T-cell (primary cell): ENCODE data around the gene SORBS1. TPM values are rescaled to one million over a fixed set of nuclear protein-coding genes. Genes with fewer than 3 reads are reported as not detected.
A peak's percentile ranks its signal among the peaks of the same experiment; 100 is the strongest.

Experiments
- ATAC-seq, 4 experiments: fragments of 200-7000 bp in 3 of 4; fragments of 150-1000 bp in 1 of 4; cut with Tn5 transposase; replicated peaks in 1 of 4; 1 replicate in 3 of 4; 2 replicates in 1 of 4; pipeline ENCODE4 v1.10.0; 2021; ENCODE audit warnings: moderate library complexity in 3 of 4, mild to moderate bottlenecking in 2 of 4, moderate number of reproducible peaks in 1 of 4
- CTCF ChIA-PET, 2 donors: fragments of 300-600 bp; sonication (Branson Sonifier 250); formaldehyde crosslinking; loops; one replicate each; lab custom pipeline; 2022; ENCODE audit warnings: antibody characterized with exemption in 2 of 2; lab: Charles Lee
- POLR2A ChIA-PET, 2 donors: fragments of 300-600 bp; sonication (Branson Sonifier 250); formaldehyde crosslinking; loops; one replicate each; lab custom pipeline; 2022; ENCODE audit warnings: antibody characterized with exemption in 2 of 2; lab: Charles Lee
- DNase-seq, 35 experiments: peaks; one replicate each; pipeline versions ENCODE4 v3.0.0 to v3.0.0-alpha.2; 2013 to 2023
- H3K27ac ChIP-seq: one replicate; pipeline ENCODE4 v1.5.1; 2013; ENCODE audit warnings: low read length
- H3K27me3 ChIP-seq, 2 experiments: replicated peaks in 1 of 2; 1 replicate in 1 of 2; 2 replicates in 1 of 2; pipeline versions ENCODE4 v1.6.1 to v1.7.0; 2013; ENCODE audit warnings: low read length in 1 of 2, mixed read lengths in 1 of 2; ENCODE audit not compliant: control insufficient read depth in 2 of 2, insufficient read depth in 2 of 2; ENCODE audit errors: extremely low read depth in 1 of 2
- H3K36me3 ChIP-seq, 2 donors: 1 replicate in 1 of 2; 2 replicates in 1 of 2; pipeline versions ENCODE4 v1.6.1 to v1.7.0; 2013; ENCODE audit warnings: low read length in 1 of 2; ENCODE audit not compliant: control insufficient read depth in 2 of 2, insufficient read depth in 1 of 2; ENCODE audit errors: extremely low read depth in 1 of 2
- H3K4me1 ChIP-seq, 2 experiments: 1 replicate in 1 of 2; 2 replicates in 1 of 2; pipeline versions ENCODE4 v1.6.1 to v1.7.0; 2013; ENCODE audit warnings: low read length in 2 of 2, mixed read lengths in 1 of 2; ENCODE audit not compliant: insufficient read depth in 2 of 2, control insufficient read depth in 1 of 2; ENCODE audit errors: extremely low read depth in 1 of 2
- H3K4me3 ChIP-seq, 2 donors: 1 replicate in 1 of 2; 2 replicates in 1 of 2; pipeline versions ENCODE4 v1.5.1 to v1.7.0; 2013; ENCODE audit warnings: mild to moderate bottlenecking in 2 of 2, low read length in 1 of 2, moderate library complexity in 1 of 2; ENCODE audit not compliant: control insufficient read depth in 1 of 2; ENCODE audit errors: extremely low read depth in 1 of 2
- H3K9me3 ChIP-seq: 2 replicates; pipeline ENCODE4 v1.7.0; 2013
- H3K27ac Mint-ChIP-seq, 2 donors: one replicate each; pipeline ENCODE4 v1.8.0; 2020 to 2021; ENCODE audit warnings: mild to moderate bottlenecking in 2 of 2, mixed read lengths in 2 of 2
- H3K27me3 Mint-ChIP-seq, 2 donors: one replicate each; pipeline ENCODE4 v1.8.0; 2021 to 2022; ENCODE audit warnings: mixed read lengths in 2 of 2
- H3K36me3 Mint-ChIP-seq: one replicate; pipeline ENCODE4 v1.8.0; 2021; ENCODE audit warnings: mixed read lengths
- H3K4me1 Mint-ChIP-seq, 3 donors: one replicate each; pipeline ENCODE4 v1.8.0; 2020 to 2022; ENCODE audit warnings: mixed read lengths in 3 of 3, mild to moderate bottlenecking in 1 of 3
- H3K4me3 Mint-ChIP-seq, 3 donors: one replicate each; pipeline ENCODE4 v1.8.0; 2020 to 2022; ENCODE audit warnings: mild to moderate bottlenecking in 3 of 3, mixed read lengths in 3 of 3, moderate library complexity in 3 of 3
- H3K9me3 Mint-ChIP-seq, 3 donors: one replicate each; pipeline ENCODE4 v1.8.0; 2020 to 2022; ENCODE audit warnings: mixed read lengths in 3 of 3
- WGBS: methylation state at CpG from one replicate; pipeline ENCODE4 v1.1.5; 2013; ENCODE audit warnings: missing lambda C conversion rate; ENCODE audit not compliant: insufficient coverage; 5-methylcytosine and 5-hydroxymethylcytosine counted together
- total RNA-seq, 35 experiments: library from RNA in 6 of 35; stranded (reverse) in 6 of 35; fragments of 120-200 nt in 1 of 35; gene quantifications; one replicate each; pipeline versions ENCODE4 v1.2.1 to v1.2.4 and lab custom pipeline; 2013 to 2026

The SORBS1 gene
- total RNA-seq, 5 donors from 2014 or later (not counting 1 experiment from before 2014, with no cell fraction given), result 0.98 to 2.4 (median 1.8) TPM

- Histone ChIP-seq H3K36me3 (no peaks in the 10 kb centered on the region), H3K9me3 (no peaks in the 10 kb centered on the region), H3K27me3 (peaks cover 0 to 3% of the 10 kb centered on the region in 2 experiments), H3K4me1 (no peaks in the 10 kb centered on the region), H3K4me3 (no peak overlapping the region), H3K27ac (no peak overlapping the region)
- DNase-seq, result no peak
- Mint-ChIP-seq H3K4me3 (no peak overlapping the region), H3K36me3 (no peaks in the 10 kb centered on the region), H3K27me3 (peaks cover 10 to 14% of the 10 kb centered on the region in 2 donors), H3K4me1 (no peaks in the 10 kb centered on the region), H3K9me3 (no peaks in the 10 kb centered on the region), H3K27ac (no peak overlapping the region)
- ChIA-PET CTCF (no interaction called here), POLR2A (no interaction called here)
- no peak for ATAC-seq
These were observed 8.2 kb upstream of the SORBS1 start for GRCh38 chr10:95569368-95569767.

GRCh38 chr10:95567903-95568630 lies 6.9 kb upstream of the SORBS1 start:
- H3K27ac Mint-ChIP-seq, result no peak overlapping the region
- ATAC-seq (no peak), DNase-seq (no peak)
- Histone ChIP-seq H3K27ac (no peak overlapping the region), H3K4me1 (no peaks in the 10 kb centered on the region), H3K9me3 (no peaks in the 10 kb centered on the region), H3K4me3 (no peak overlapping the region), H3K27me3 (peaks cover 0 to 3% of the 10 kb centered on the region in 2 experiments), H3K36me3 (no peaks in the 10 kb centered on the region)
- 56% methylated on average over 2 of the region's 5 CpGs for WGBS
- CTCF ChIA-PET, result no interaction called here
- H3K27me3 Mint-ChIP-seq, result peaks cover 0 to 5% of the 10 kb centered on the region in 2 donors
- H3K36me3 Mint-ChIP-seq, result no peaks in the 10 kb centered on the region
- no peaks in the 10 kb centered on the region for H3K4me1 Mint-ChIP-seq
- no peaks in the 10 kb centered on the region for H3K9me3 Mint-ChIP-seq
- POLR2A ChIA-PET, result no interaction called here
- no peak overlapping the region for H3K4me3 Mint-ChIP-seq

- no peaks in the 10 kb centered on the region for H3K36me3 Mint-ChIP-seq
- peaks cover 0 to 7% (median 4%) of the 10 kb centered on the region in 3 donors for H3K4me1 Mint-ChIP-seq
- no peak overlapping the region for H3K4me3 Mint-ChIP-seq
- no peak overlapping the region for H3K27ac Mint-ChIP-seq
- Histone ChIP-seq H3K9me3 (no peaks in the 10 kb centered on the region), H3K27ac (no peak overlapping the region), H3K4me1 (peaks cover 0 to 9% of the 10 kb centered on the region in 2 experiments), H3K36me3 (no peaks in the 10 kb centered on the region), H3K27me3 (no peaks in the 10 kb centered on the region), H3K4me3 (no peak overlapping the region)
- WGBS, result 95% methylated on average over 3 of the region's 6 CpGs
- no peaks in the 10 kb centered on the region for H3K27me3 Mint-ChIP-seq
- DNase-seq (no peak), ATAC-seq (no peak)
- ChIA-PET CTCF (no interaction called here), POLR2A (no interaction called here)
- no peaks in the 10 kb centered on the region for H3K9me3 Mint-ChIP-seq
These were observed 5.0 kb upstream of the SORBS1 start for GRCh38 chr10:95566136-95566535.

DNA sequence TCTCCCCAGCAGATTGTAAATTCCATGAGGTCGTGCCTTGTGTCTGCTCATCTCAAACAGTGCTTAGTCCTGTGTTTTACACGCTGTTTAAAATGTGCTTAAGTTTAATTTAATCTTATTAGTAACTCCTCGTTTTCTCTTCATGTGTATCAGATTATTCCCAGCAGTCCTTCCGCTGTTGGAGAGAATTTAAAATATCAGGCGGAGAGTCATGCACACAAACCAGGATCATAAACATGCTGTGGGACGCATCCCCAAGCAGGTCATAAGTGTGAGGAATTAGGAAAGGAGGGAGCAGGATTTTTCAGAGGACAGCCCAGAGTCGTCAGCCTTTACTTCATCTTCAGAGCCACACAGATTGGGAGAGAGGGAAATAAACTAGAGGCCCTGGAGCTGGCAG lies 4.2 kb upstream of the SORBS1 start:
- H3K4me3 ChIP-seq, result no peak overlapping the region

GRCh38 chr10:95564291-95564690 lies 3.1 kb upstream of the SORBS1 start:
- peaks cover 0 to 4% of the 10 kb centered on the region in 2 experiments for H3K27me3 ChIP-seq
- H3K36me3 ChIP-seq, result no peaks in the 10 kb centered on the region
- no peak overlapping the region for H3K4me3 Mint-ChIP-seq
- H3K4me1 ChIP-seq, result peaks cover 3 to 16% of the 10 kb centered on the region in 2 experiments
- ATAC-seq (no peak), DNase-seq (no peak)
- peaks cover 9 to 13% (median 13%) of the 10 kb centered on the region in 3 donors for H3K4me1 Mint-ChIP-seq
- H3K9me3 ChIP-seq, result no peaks in the 10 kb centered on the region
- H3K4me3 ChIP-seq, result no peak overlapping the region
- no peaks in the 10 kb centered on the region for H3K36me3 Mint-ChIP-seq
- CTCF ChIA-PET, result no interaction called here
- no peak overlapping the region for H3K27ac ChIP-seq
- peaks cover 0 to 3% of the 10 kb centered on the region in 2 donors for H3K27me3 Mint-ChIP-seq
- H3K9me3 Mint-ChIP-seq, result no peaks in the 10 kb centered on the region
- 100% methylated on average over 1 of the region's 7 CpGs for WGBS
- POLR2A ChIA-PET, result interaction anchor here in 1 of 2 donors (0.9 kb wide), 1 partner anchor 9 kb away, joined by 4 read pairs; no protein-coding TSS in a partner anchor
- H3K27ac Mint-ChIP-seq, result no peak overlapping the region

More for the DNA sequence above, 4.2 kb upstream of the SORBS1 start:
- Mint-ChIP-seq H3K36me3 (no peaks in the 10 kb centered on the region), H3K4me3 (no peak overlapping the region), H3K9me3 (no peaks in the 10 kb centered on the region), H3K27ac (no peak overlapping the region), H3K4me1 (peaks cover 5 to 8% (median 7%) of the 10 kb centered on the region in 3 donors), H3K27me3 (no peaks in the 10 kb centered on the region)
- ChIA-PET POLR2A (interaction anchor here in 1 of 2 donors (0.9 kb wide), 1 partner anchor 8 kb away, joined by 4 read pairs; no protein-coding TSS in a partner anchor), CTCF (no interaction called here)
- DNase-seq (no peak), ATAC-seq (no peak)
- Histone ChIP-seq H3K9me3 (no peaks in the 10 kb centered on the region), H3K36me3 (no peaks in the 10 kb centered on the region), H3K27ac (no peak overlapping the region), H3K4me1 (peaks cover 1 to 12% of the 10 kb centered on the region in 2 experiments), H3K27me3 (no peaks in the 10 kb centered on the region)
- WGBS, result 83% methylated on average over 1 of the region's 7 CpGs

DNA sequence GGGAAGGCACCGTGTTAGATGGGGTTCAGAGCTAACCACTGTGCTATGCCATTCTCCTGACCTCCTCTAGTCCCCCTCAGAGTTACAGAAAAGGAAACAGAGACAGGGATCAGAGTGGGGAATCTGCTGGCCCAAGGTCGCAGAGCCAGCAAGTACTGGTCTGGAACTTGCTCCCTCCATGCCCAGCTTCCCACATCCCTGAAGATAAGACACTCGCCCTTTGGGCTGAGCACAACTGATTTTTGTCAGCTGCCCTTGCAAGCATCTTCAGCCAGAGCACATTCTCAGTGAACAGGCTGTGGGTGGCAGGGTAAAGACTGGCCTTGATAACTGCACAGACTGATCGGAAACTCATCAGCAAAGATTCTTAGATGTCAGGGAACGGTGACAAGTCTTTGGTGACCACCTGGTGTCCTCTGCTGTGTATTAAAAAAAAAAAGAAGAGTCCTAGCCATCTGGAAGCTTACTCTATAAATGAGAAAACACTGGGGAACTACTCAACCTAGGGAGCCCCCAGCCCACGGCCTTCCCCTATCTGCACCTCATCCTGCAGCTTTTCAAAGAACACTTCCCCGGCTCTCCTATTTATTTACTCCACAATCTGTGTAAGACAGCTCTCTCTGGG lies 1.3 kb upstream of the SORBS1 start:
- Mint-ChIP-seq H3K4me3 (peak overlapping the region; percentile 79 to 98 (median 87)), H3K27ac (no peak overlapping the region), H3K27me3 (peaks cover 0 to 7% of the 10 kb centered on the region in 2 donors), H3K36me3 (no peaks in the 10 kb centered on the region), H3K4me1 (peaks cover 9 to 14% (median 13%) of the 10 kb centered on the region in 3 donors), H3K9me3 (no peaks in the 10 kb centered on the region)
- no peaks in the 10 kb centered on the region for H3K9me3 ChIP-seq
- ChIA-PET CTCF (interaction anchor here in 1 of 2 donors (0.7 kb wide), 1 partner anchor 131 kb away, joined by 4 read pairs; the partner anchor contains the start of gene TCTN3), POLR2A (no interaction called here)
- peaks cover 3 to 16% of the 10 kb centered on the region in 2 experiments for H3K4me1 ChIP-seq
- peak in 1 of 35 experiments; percentile 6 for DNase-seq
- H3K4me3 ChIP-seq, result no peak overlapping the region
- peaks cover 0 to 4% of the 10 kb centered on the region in 2 experiments for H3K27me3 ChIP-seq
- H3K27ac ChIP-seq, result no peak overlapping the region
- no peaks in the 10 kb centered on the region for H3K36me3 ChIP-seq
- no peak for ATAC-seq
- 88% methylated on average over 1 of the region's 7 CpGs for WGBS
